H1 (cell line): ENCODE data around the gene NEURL2. TPM values are rescaled to one million over a fixed set of nuclear protein-coding genes. Genes with fewer than 3 reads are reported as not detected.

Source experiments
- CTCF ChIA-PET: fragments of 300-600 bp; sonication (Branson Sonifier 250); formaldehyde crosslinking; loops from one replicate; lab custom pipeline; 2021; ENCODE audit not compliant: partially characterized antibody; lab: Charles Lee
- POLR2A ChIA-PET: fragments of 300-600 bp; sonication (Branson Sonifier 250); formaldehyde crosslinking; loops from one replicate; lab custom pipeline; 2021; ENCODE audit warnings: inconsistent platforms; ENCODE audit not compliant: partially characterized antibody; lab: Charles Lee
- DNase-seq, 2 experiments: peaks; one replicate each; pipeline versions ENCODE4 v3.0.0 to v3.0.0-alpha.2; 2010 to 2022; ENCODE audit warnings: low spot score in 2 of 2, low read depth in 1 of 2, mixed read lengths in 1 of 2
- FAIRE-seq: peaks from 2 replicates; lab custom pipeline; 2011; peaks lifted over from hg19 to GRCh38; lab: Jason Lieb, UNC
- H2AFZ ChIP-seq: 2 replicates; pipeline ENCODE4 v1.8.1; 2012; ENCODE audit warnings: low read length, inconsistent platforms
- H2AK5ac ChIP-seq: 2 replicates; pipeline ENCODE4 v1.6.1; 2013; ENCODE audit warnings: low read depth, low read length
- H2BK120ac ChIP-seq: replicated peaks from 2 replicates; pipeline ENCODE3; 2013; ENCODE audit warnings: low read depth, low read length, inconsistent platforms
- H2BK12ac ChIP-seq: 2 replicates; pipeline ENCODE4 v1.6.1; 2013; ENCODE audit warnings: low read depth, low read length
- H2BK15ac ChIP-seq: 2 replicates; pipeline ENCODE4 v1.6.1; 2013; ENCODE audit warnings: low read length
- H2BK20ac ChIP-seq: 2 replicates; pipeline ENCODE4 v1.6.1; 2013; ENCODE audit warnings: low read length
- H2BK5ac ChIP-seq: 2 replicates; pipeline ENCODE4 v1.6.1; 2013; ENCODE audit warnings: low read depth, low read length
- H3K14ac ChIP-seq: 2 replicates; pipeline ENCODE4 v1.6.1; 2013; ENCODE audit warnings: inconsistent platforms; ENCODE audit not compliant: insufficient read length
- H3K18ac ChIP-seq: 2 replicates; pipeline ENCODE4 v1.6.1; 2013; ENCODE audit warnings: low read length; ENCODE audit errors: extremely low read depth
- H3K23ac ChIP-seq: 2 replicates; pipeline ENCODE4 v1.6.1; 2013; ENCODE audit warnings: inconsistent platforms; ENCODE audit not compliant: insufficient read length
- H3K23me2 ChIP-seq: 2 replicates; pipeline ENCODE4 v1.6.1; 2013; ENCODE audit warnings: low read depth, low read length
- H3K27ac ChIP-seq: 2 replicates; pipeline ENCODE4 v1.6.1; 2011; ENCODE audit warnings: low read depth, low read length, inconsistent platforms
- H3K27me3 ChIP-seq, 4 experiments: replicated peaks in 1 of 4; 1 replicate in 1 of 4; 2 replicates in 3 of 4; pipeline versions ENCODE4 v1.6.1 to v1.8.1; 2011 to 2013; ENCODE audit warnings: low read length in 3 of 4, mild to moderate bottlenecking in 3 of 4, inconsistent platforms in 2 of 4, mixed read lengths in 2 of 4, moderate library complexity in 1 of 4; ENCODE audit not compliant: control insufficient read depth in 3 of 4, insufficient read depth in 3 of 4; ENCODE audit errors: extremely low read depth in 1 of 4
- H3K36me3 ChIP-seq, 4 experiments: 2 replicates each; pipeline versions ENCODE4 v1.6.1 to v1.8.1; 2011 to 2013; ENCODE audit warnings: mild to moderate bottlenecking in 4 of 4, low read length in 3 of 4, moderate library complexity in 2 of 4, control low read depth in 1 of 4, inconsistent platforms in 1 of 4; ENCODE audit not compliant: insufficient read depth in 4 of 4, control insufficient read depth in 2 of 4
- H3K4ac ChIP-seq: replicated peaks from 2 replicates; pipeline ENCODE3; 2013; ENCODE audit warnings: low read length, low read depth, mixed read lengths, inconsistent platforms; ENCODE audit not compliant: insufficient read length
- H3K4me1 ChIP-seq, 4 experiments: replicated peaks in 1 of 4; 1 replicate in 1 of 4; 2 replicates in 3 of 4; pipeline versions ENCODE4 v1.6.1 to v1.8.1; 2011 to 2013; ENCODE audit warnings: low read length in 3 of 4, inconsistent platforms in 2 of 4, mixed read lengths in 1 of 4; ENCODE audit not compliant: insufficient read depth in 4 of 4, control insufficient read depth in 3 of 4
- H3K4me2 ChIP-seq, 2 experiments: 2 replicates each; pipeline versions ENCODE4 v1.6.1 to v1.8.1; 2011 to 2013; ENCODE audit warnings: low read depth in 2 of 2, low read length in 2 of 2, control low read depth in 1 of 2, inconsistent platforms in 1 of 2, mild to moderate bottlenecking in 1 of 2; ENCODE audit not compliant: insufficient read depth in 1 of 2
- H3K4me3 ChIP-seq, 4 experiments: fragments of 200-600, 300-600 bp in 1 of 4; sonication (generic), shearing (Covaris generic), sonication (Bioruptor Twin) in 1 of 4; 2 replicates each; pipeline versions ENCODE4 v1.5.1 to v1.8.1; 2011 to 2016; ENCODE audit warnings: low read length in 4 of 4, low read depth in 3 of 4, control low read depth in 2 of 4, inconsistent platforms in 2 of 4, mild to moderate bottlenecking in 2 of 4, mixed read lengths in 1 of 4, moderate library complexity in 1 of 4; ENCODE audit not compliant: insufficient read depth in 2 of 4; ENCODE audit errors: extremely low read depth in 1 of 4
- H3K56ac ChIP-seq: replicated peaks from 2 replicates; pipeline ENCODE3; 2013; ENCODE audit warnings: low read depth, mild to moderate bottlenecking, mixed read lengths, low read length, inconsistent platforms; ENCODE audit not compliant: insufficient read length
- H3K79me1 ChIP-seq: 2 replicates; pipeline ENCODE4 v1.6.1; 2013; ENCODE audit warnings: low read depth, low read length, control low read depth
- H3K79me2 ChIP-seq, 2 experiments: 2 replicates each; pipeline versions ENCODE4 v1.6.1 to v1.8.1; 2012 to 2013; ENCODE audit warnings: low read length in 2 of 2, mild to moderate bottlenecking in 2 of 2, inconsistent platforms in 1 of 2; ENCODE audit not compliant: insufficient read depth in 2 of 2, control insufficient read depth in 1 of 2
- H3K9ac ChIP-seq, 4 experiments: replicated peaks in 1 of 4; 1 replicate in 1 of 4; 2 replicates in 3 of 4; pipeline versions ENCODE4 v1.6.1 to v1.8.1; 2011 to 2013; ENCODE audit warnings: low read depth in 3 of 4, low read length in 3 of 4, control low read depth in 2 of 4, mild to moderate bottlenecking in 2 of 4, moderate library complexity in 2 of 4, inconsistent platforms in 1 of 4; ENCODE audit errors: extremely low read depth in 1 of 4
- H3K9me3 ChIP-seq, 2 experiments: 2 replicates each; pipeline versions ENCODE4 v1.6.1 to v1.8.1; 2012 to 2013; ENCODE audit warnings: mild to moderate bottlenecking in 2 of 2, moderate library complexity in 2 of 2, control low read depth in 1 of 2, inconsistent platforms in 1 of 2, low read depth in 1 of 2, low read length in 1 of 2, mixed read lengths in 1 of 2; ENCODE audit not compliant: insufficient read depth in 2 of 2
- H4K20me1 ChIP-seq, 2 experiments: replicated peaks in 1 of 2; 2 replicates each; pipeline versions ENCODE3 to v1.8.1; 2011 to 2013; ENCODE audit warnings: inconsistent platforms in 2 of 2, low read length in 2 of 2, mild to moderate bottlenecking in 1 of 2; ENCODE audit not compliant: insufficient read depth in 2 of 2, control insufficient read depth in 1 of 2
- H4K5ac ChIP-seq: 2 replicates; pipeline ENCODE4 v1.6.1; 2013; ENCODE audit warnings: low read length, low read depth, mixed read lengths, inconsistent platforms; ENCODE audit not compliant: insufficient read length
- H4K8ac ChIP-seq: 2 replicates; pipeline ENCODE4 v1.8.0; 2013; ENCODE audit warnings: mild to moderate bottlenecking, moderate library complexity, low read length, inconsistent platforms; ENCODE audit not compliant: insufficient read depth; ENCODE audit errors: extremely low read depth
- H4K91ac ChIP-seq: replicated peaks from 2 replicates; pipeline ENCODE3; 2013; ENCODE audit warnings: low read length, mixed read lengths, inconsistent platforms; ENCODE audit not compliant: insufficient read length
- EP300 ChIP-seq, 2 experiments: IDR thresholded peaks; 1 replicate in 1 of 2; 2 replicates in 1 of 2; pipeline ENCODE4 v1.6.1; 2011 to 2012; ENCODE audit warnings: low read depth in 2 of 2, low read length in 2 of 2, mild to moderate bottlenecking in 2 of 2, borderline replicate concordance in 1 of 2, inconsistent platforms in 1 of 2, moderate library complexity in 1 of 2
- WGBS, 2 experiments: shearing (Covaris generic) in 1 of 2; methylation state at CpG; one replicate each; pipeline versions ENCODE4 v1.1.6 to v1.1.7; 2013 to 2015; ENCODE audit warnings: low lambda C conversion rate in 2 of 2, mixed read lengths in 2 of 2, inconsistent platforms in 1 of 2, low coverage in 1 of 2, missing lambda C conversion rate in 1 of 2; ENCODE audit not compliant: insufficient replicate concordance in 2 of 2, insufficient coverage in 1 of 2, insufficient read length in 1 of 2; ENCODE audit errors: extremely low coverage in 1 of 2, missing lambda C conversion rate in 1 of 2; 5-methylcytosine and 5-hydroxymethylcytosine counted together
- polyA plus RNA-seq, 7 experiments: library from polyadenylated mRNA; depleted of rRNA in 3 of 7; stranded (reverse) in 5 of 7; unstranded in 2 of 7; fragments of >200 nt in 5 of 7; fragments of 200-250 nt in 2 of 7; gene quantifications; 1 replicate in 5 of 7; 2 replicates in 1 of 7; 4 replicates in 1 of 7; pipeline versions ENCODE4 v1.2.1 to v1.2.3, GENCODE V29; 2011 to 2013; ENCODE audit warnings: missing spikeins in 2 of 7, mixed read lengths in 2 of 7
- total RNA-seq: library from RNA; stranded (reverse); fragmentation: NEBNext Ultra II Directional; extraction: Animal tissue kit (Norgen Biotek cat#: 25700); gene quantifications from 2 replicates; pipeline ENCODE4 v1.2.1, GENCODE V29; 2021

NEURL2 gene
- total and polyA plus RNA-seq, 2 of the 8 experiments (the other 6 are each of a cell fraction or from before 2014, with no cell fraction given), result 6.9 TPM

GRCh38 chr20:45918182-45918737 is 27.3 kb upstream of the NEURL2 start:
- Histone ChIP-seq H3K23ac (no peak overlapping the region), H3K18ac (no peak overlapping the region), H2AFZ (no peak overlapping the region), H4K91ac (no peak overlapping the region), H2BK120ac (no peak overlapping the region), H4K5ac (no peak overlapping the region), H3K4ac (no peak overlapping the region), H3K79me1 (no peaks in the 10 kb centered on the region), H2BK15ac (0 out of 2 replicates have a peak overlapping the region, but pooled peaks have one; percentile 46), H3K9me3 (no peaks in the 10 kb centered on the region), H3K4me3 (no peak overlapping the region), H3K56ac (no peak overlapping the region), H3K14ac (no peak overlapping the region), H3K4me2 (no peak overlapping the region), H3K27me3 (no peaks in the 10 kb centered on the region), H3K36me3 (no peaks in the 10 kb centered on the region), H3K9ac (no peak overlapping the region), H4K8ac (no peak overlapping the region), H3K23me2 (no peaks in the 10 kb centered on the region), H3K79me2 (no peaks in the 10 kb centered on the region), H3K27ac (no peak overlapping the region), H2BK20ac (no peak overlapping the region), H2AK5ac (no peak overlapping the region), H2BK12ac (no peak overlapping the region), H3K4me1 (peaks cover 0 to 3% (median 0%) of the 10 kb centered on the region in 4 experiments; a peak in 1 of 7 replicates), H4K20me1 (no peaks in the 10 kb centered on the region), H2BK5ac (no peak overlapping the region)
- DNase-seq (no peak), FAIRE-seq (no peak)
- CTCF ChIA-PET, result interaction anchor here (0.6 to 1.4 kb wide), 3 partner anchors 12 to 15 kb away, joined by 3 to 4 read pairs (median 3); no protein-coding TSS in a partner anchor
- TF ChIP-seq EP300 (IDR thresholded peaks at IDR 0.05; ENCODE audit: borderline replicate concordance in 1 of 2, low read depth in 2 of 2, low read length in 2 of 2), result no peak
- POLR2A ChIA-PET, result interaction anchor here (1.0 to 11.8 kb wide), 4 partner anchors 8 to 21 kb away, joined by 4 to 165 read pairs (median 5); partner anchors contain the start of gene PCIF1
- 97% methylated on average over 5 of the region's 5 CpGs; no CpG with 5 or more reads in 1 of the 2 experiments for WGBS, 2 experiments
